Tibial artery (tissue), 4 donors: ENCODE measurements around the gene GATA6.

Source experiments
- DNase-seq, 2 donors: peaks; one replicate each; pipeline ENCODE4 v3.0.0-alpha.2; 2019
- H3K27ac ChIP-seq, 2 donors: fragments of 200-600 bp; sonication (generic) in 1 of 2; 1 replicate in 1 of 2; 2 replicates in 1 of 2; pipeline ENCODE4 v1.5.1; 2018 to 2019; ENCODE audit warnings: mild to moderate bottlenecking in 1 of 2
- H3K27me3 ChIP-seq, 2 donors: fragments of 200-600 bp; sonication (generic) in 1 of 2; one replicate each; pipeline versions ENCODE4 v1.5.1 to v1.6.0; 2016 to 2019
- H3K36me3 ChIP-seq, 3 donors: fragments of 200-600 bp; sonication (generic) in 2 of 3; one replicate each; pipeline ENCODE4 v1.5.1; 2016 to 2019; ENCODE audit warnings: mild to moderate bottlenecking in 2 of 3
- H3K4me1 ChIP-seq, 4 donors: fragments of 200-600 bp; sonication (generic) in 2 of 4; 1 replicate in 3 of 4; 2 replicates in 1 of 4; pipeline ENCODE4 v1.5.1; 2016 to 2019
- H3K4me3 ChIP-seq, 2 donors: fragments of 200-600 bp; sonication (generic) in 1 of 2; 1 replicate in 1 of 2; 2 replicates in 1 of 2; pipeline ENCODE4 v1.5.1; 2018 to 2019; ENCODE audit warnings: mild to moderate bottlenecking in 2 of 2
- H3K9me3 ChIP-seq, 3 donors: fragments of 200-600 bp; sonication (generic) in 1 of 3; one replicate each; pipeline ENCODE4 v1.5.1; 2016 to 2019
- intact Hi-C: fragments of 100-400 bp; cut with DNase I; formaldehyde crosslinking; loops from one replicate; pipeline ENCODE4 v1.15.0; 2023; ENCODE audit warnings: low total_unique reads
- TF ChIP-seq, protein P1 (sequence below), 2 experiments: fragments of 200-600 bp in 1 of 2; fragments of 450-650 bp in 1 of 2; IDR thresholded peaks; one replicate each; pipeline ENCODE4 v1.5.1; 2017 to 2019; ENCODE audit warnings: antibody characterized with exemption in 2 of 2, mild to moderate bottlenecking in 1 of 2, moderate library complexity in 1 of 2

Gene GATA6

DNA sequence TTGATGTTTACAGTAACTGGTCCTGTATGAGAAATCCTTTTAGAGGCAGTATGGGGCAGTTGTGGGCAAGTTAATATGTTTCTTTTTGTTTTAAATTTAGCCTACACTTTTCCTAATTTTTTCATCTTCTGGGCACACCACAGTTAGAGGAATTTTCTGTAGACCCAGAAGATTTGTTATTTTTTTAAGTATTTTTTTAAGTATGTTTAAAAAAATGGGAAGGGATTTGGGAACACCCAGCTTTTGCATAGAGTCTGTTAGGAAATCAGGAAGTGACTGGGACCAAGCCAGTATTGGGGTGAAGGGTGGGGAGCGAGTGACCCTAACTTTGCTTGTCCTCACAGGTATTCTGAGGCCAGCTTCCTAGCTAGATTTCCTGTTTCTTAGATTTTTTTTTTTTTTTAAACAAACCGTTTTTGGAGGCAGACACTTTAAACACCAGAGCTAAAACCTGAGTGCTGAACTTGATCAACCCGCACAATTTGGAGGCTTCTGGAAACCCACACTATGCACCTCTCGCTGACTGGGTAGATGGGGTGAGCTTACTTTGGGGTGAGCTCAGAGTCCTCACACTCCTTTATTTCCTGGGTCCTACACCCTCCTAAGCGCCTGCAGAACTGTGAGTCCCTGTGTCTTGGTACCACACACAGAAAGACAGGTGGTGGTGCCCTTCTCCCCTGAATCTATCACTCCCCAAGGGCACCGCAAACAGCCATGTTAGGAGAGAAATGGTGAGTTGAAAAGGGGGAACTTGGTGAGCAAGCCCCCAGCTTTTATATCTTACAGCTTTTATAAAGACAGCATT is 5.2 kb downstream of the GATA6 start:
- TF ChIP-seq, protein P1, sequence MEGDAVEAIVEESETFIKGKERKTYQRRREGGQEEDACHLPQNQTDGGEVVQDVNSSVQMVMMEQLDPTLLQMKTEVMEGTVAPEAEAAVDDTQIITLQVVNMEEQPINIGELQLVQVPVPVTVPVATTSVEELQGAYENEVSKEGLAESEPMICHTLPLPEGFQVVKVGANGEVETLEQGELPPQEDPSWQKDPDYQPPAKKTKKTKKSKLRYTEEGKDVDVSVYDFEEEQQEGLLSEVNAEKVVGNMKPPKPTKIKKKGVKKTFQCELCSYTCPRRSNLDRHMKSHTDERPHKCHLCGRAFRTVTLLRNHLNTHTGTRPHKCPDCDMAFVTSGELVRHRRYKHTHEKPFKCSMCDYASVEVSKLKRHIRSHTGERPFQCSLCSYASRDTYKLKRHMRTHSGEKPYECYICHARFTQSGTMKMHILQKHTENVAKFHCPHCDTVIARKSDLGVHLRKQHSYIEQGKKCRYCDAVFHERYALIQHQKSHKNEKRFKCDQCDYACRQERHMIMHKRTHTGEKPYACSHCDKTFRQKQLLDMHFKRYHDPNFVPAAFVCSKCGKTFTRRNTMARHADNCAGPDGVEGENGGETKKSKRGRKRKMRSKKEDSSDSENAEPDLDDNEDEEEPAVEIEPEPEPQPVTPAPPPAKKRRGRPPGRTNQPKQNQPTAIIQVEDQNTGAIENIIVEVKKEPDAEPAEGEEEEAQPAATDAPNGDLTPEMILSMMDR (IDR thresholded peaks at IDR 0.05) = no peak
- Histone ChIP-seq H3K4me1 (peaks cover 0 to 66% (median 15%) of the 10 kb centered on the region in 4 donors), H3K9me3 (no peaks in the 10 kb centered on the region), H3K36me3 (peaks cover 7 to 22% (median 11%) of the 10 kb centered on the region in 3 donors), H3K27me3 (no peaks in the 10 kb centered on the region), H3K4me3 (peak overlapping the region; percentile 93 to 98), H3K27ac (peak overlapping the region; percentile 97 to 100)
- DNase-seq = peak in 1 of 2 donors; percentile 29
- intact Hi-C loops = loop anchor here (5.0 to 10.0 kb wide), 2 partner anchors 173 to 290 kb away; no protein-coding TSS in a partner anchor

DNA sequence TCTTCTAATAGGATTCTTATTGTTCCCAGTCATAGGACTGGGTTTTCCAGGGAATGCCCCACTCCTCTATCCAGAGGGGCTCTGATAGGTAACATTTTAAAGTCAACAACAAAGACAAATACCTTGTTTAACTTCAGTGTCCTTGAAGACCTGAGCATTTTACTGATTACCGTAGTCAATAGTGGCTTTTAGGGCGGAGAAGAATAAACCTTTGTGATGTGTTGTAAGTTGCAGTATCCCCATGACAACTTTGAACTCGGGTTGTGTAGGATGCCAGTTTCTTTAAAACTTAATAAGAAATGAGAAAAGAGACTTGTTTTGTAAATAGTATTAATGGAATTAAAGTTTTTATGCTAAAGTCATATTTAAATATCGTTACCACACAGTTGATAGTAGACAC is 6.0 kb downstream of the GATA6 start:
- peaks cover 7 to 22% (median 11%) of the 10 kb centered on the region in 3 donors for H3K36me3 ChIP-seq
- no peaks in the 10 kb centered on the region for H3K9me3 ChIP-seq
- intact Hi-C loops = loop anchor here (10.0 kb wide), 1 partner anchor 289 kb away; no protein-coding TSS in a partner anchor
- no peaks in the 10 kb centered on the region for H3K27me3 ChIP-seq
- TF ChIP-seq, protein P1 (IDR thresholded peaks at IDR 0.05) = no peak
- peaks cover 0 to 74% (median 15%) of the 10 kb centered on the region in 4 donors for H3K4me1 ChIP-seq
- no peak for DNase-seq
- H3K27ac ChIP-seq = peak overlapping the region; percentile 97 to 100
- H3K4me3 ChIP-seq = peak overlapping the region; percentile 93 to 98

DNA sequence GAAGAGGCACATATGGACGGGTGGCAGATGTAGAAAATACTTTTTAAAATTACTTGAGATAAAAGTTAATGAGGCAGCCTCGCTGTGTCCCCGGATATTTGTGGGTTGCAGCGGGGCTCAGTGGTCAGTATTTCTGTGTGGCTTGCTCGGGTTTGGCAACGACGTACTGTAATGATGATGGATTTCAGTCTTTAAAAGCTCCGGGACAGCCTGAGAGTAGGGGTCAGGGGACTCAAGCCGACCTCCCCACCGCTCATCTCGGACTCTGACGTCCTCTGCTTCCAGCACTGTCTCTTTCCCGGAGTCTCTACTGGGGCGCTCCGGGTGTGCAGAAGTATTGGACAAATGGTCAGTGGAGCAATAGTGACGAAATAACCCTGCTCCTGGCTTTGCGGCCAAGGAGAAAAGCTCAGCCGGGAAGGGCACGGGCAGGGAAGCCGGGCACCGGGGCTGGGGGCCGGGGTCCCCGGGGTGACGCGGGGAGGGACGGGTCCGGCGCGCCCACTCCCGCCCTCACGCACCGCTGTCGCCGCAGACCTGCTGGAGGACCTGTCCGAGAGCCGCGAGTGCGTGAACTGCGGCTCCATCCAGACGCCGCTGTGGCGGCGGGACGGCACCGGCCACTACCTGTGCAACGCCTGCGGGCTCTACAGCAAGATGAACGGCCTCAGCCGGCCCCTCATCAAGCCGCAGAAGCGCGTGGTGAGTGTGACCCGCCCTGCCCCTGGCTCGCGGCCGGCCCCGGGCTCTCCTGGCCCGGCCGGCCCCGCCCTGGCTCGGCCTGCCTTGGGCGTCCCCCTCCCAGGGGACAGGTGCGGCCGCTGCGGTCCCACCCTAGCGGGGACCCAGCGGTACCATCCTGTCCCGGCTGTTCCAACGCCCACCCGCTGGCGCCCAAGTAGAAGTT is 7.3 kb downstream of the GATA6 start:
- TF ChIP-seq, protein P1 (IDR thresholded peaks at IDR 0.05) = no peak
- peak in 1 of 2 donors; percentile 53 for DNase-seq
- intact Hi-C loops = loop anchor here (10.0 kb wide), 1 partner anchor 288 kb away; no protein-coding TSS in a partner anchor
- H3K27me3 ChIP-seq = no peaks in the 10 kb centered on the region
- H3K36me3 ChIP-seq = peaks cover 7 to 29% (median 19%) of the 10 kb centered on the region in 3 donors
- no peaks in the 10 kb centered on the region for H3K9me3 ChIP-seq
- H3K27ac ChIP-seq = peak overlapping the region; percentile 97 to 100
- H3K4me3 ChIP-seq = peak overlapping the region; percentile 93 to 98
- H3K4me1 ChIP-seq = peaks cover 0 to 82% (median 13%) of the 10 kb centered on the region in 4 donors

DNA sequence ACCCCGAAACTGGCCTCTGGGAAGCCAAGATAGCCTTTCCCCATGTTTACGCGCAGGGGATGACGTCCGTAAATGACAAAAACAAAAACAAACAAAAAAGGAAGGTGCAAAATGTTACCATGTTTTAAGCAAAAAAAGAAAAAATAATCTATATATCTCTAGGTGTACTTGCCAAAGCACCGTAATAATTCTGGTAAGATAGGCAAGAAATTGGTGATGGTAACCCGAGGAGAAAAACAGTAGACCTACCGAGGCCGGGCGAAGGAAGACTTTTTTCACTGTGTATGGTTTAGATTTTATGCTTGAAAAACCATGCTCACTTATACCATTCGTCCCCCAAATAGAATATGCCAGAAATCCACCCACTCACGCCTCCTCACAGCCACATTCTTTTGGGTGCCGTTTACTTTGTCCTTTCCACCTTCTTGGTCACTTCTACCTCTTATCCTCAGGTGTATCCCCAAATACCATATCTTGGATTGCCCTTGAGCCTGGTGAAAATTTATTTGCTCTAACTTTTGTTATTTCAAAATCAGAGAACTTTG is 8.0 kb downstream of the GATA6 start:
- Histone ChIP-seq H3K27ac (peak overlapping the region; percentile 97 to 100), H3K27me3 (no peaks in the 10 kb centered on the region), H3K4me3 (peak overlapping the region; percentile 93 to 98), H3K9me3 (no peaks in the 10 kb centered on the region), H3K36me3 (peaks cover 7 to 26% (median 24%) of the 10 kb centered on the region in 3 donors), H3K4me1 (peaks cover 0 to 89% (median 10%) of the 10 kb centered on the region in 4 donors)
- no peak for DNase-seq
- TF ChIP-seq, protein P1 (IDR thresholded peaks at IDR 0.05) = no peak
- intact Hi-C loops = loop anchor here (10.0 kb wide), 1 partner anchor 287 kb away; no protein-coding TSS in a partner anchor

DNA sequence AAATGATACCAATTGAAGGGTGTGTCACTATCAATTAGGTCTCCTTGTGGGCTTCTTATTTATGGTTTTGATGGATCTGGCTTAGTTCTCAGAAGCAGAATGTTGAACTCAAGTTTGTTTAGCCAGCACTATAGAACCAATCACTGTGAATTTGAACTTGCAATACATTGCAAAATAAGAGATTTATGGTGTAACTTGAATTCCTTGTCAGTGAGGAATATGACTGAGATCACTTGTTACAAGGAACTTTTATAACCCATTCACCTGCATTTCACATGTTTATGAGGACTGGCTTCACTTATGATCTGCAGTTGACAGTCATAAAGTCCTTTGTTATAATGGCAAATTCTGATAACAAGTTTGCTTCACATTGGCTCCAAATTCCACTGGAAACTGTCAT is 9.8 kb downstream of the GATA6 start:
- Histone ChIP-seq H3K4me1 (peaks cover 0 to 88% (median 10%) of the 10 kb centered on the region in 4 donors), H3K4me3 (no peak overlapping the region), H3K27ac (peak overlapping the region; percentile 97 to 100), H3K36me3 (peaks cover 7 to 32% (median 27%) of the 10 kb centered on the region in 3 donors), H3K9me3 (no peaks in the 10 kb centered on the region), H3K27me3 (no peaks in the 10 kb centered on the region)
- no peak for DNase-seq
- TF ChIP-seq, protein P1 (IDR thresholded peaks at IDR 0.05) = no peak
- intact Hi-C loops = loop anchor here (10.0 kb wide), 1 partner anchor 286 kb away; no protein-coding TSS in a partner anchor
